Loucy (cell line): ENCODE data around the gene CFC1.
"Not testable (repeated sequence)": the region's sequence is repeated elsewhere in the genome, so short reads cannot be mapped to it uniquely, and the experiment has no call there.

ENCODE experiments used
- CTCF ChIP-seq: fragments of 200-600 bp; sonication (generic); conservative IDR thresholded peaks from 2 replicates; pipeline ENCODE4 v1.5.1; 2014; ENCODE audit warnings: mild to moderate bottlenecking, antibody characterized with exemption, low read length
- EZH2phosphoT487 ChIP-seq: fragments of 200-600 bp; IDR thresholded peaks from 2 replicates; pipeline ENCODE4 v1.6.1; 2018; ENCODE audit warnings: antibody characterized with exemption, mild to moderate bottlenecking, moderate library complexity, borderline replicate concordance

GRCh38 chr2:130599926-130600325, 551 bp upstream of the CFC1 start:
- not testable (repeated sequence) for TF ChIP-seq EZH2phosphoT487, CTCF
